GM23338 (cell line): ENCODE data around the gene RIPK4. TPM values are rescaled to one million over a fixed set of nuclear protein-coding genes. Genes with fewer than 3 reads are reported as not detected.

Source experiments
- CREB1 ChIP-seq: fragments of 250-450 bp; sonication (Bioruptor Pico); IDR thresholded peaks from 2 replicates; pipeline ENCODE4 v1.5.0; 2020; ENCODE audit warnings: low read depth, mild to moderate bottlenecking, moderate library complexity
- EZH2phosphoT487 ChIP-seq: fragments of 200-600 bp; sonication (generic); IDR thresholded peaks from one replicate; pipeline ENCODE4 v1.8.1; 2018; ENCODE audit warnings: antibody characterized with exemption; ENCODE audit not compliant: unreplicated experiment
- POLR2AphosphoS5 ChIP-seq: IDR thresholded peaks from 2 replicates; pipeline ENCODE4 v1.6.1; 2016; ENCODE audit warnings: antibody characterized with exemption, low read depth
- ZNF331 ChIP-seq: fragments of 250-450 bp; sonication (Bioruptor Pico); IDR thresholded peaks from 2 replicates; pipeline ENCODE4 v1.5.0; 2020; ENCODE audit warnings: low read depth, mild to moderate bottlenecking, moderate library complexity
- polyA plus RNA-seq: library from polyadenylated mRNA; unstranded; fragments of >200 nt; fragmentation: Nextera tagmentation; extraction: Ambion mirVana; gene quantifications from 2 replicates; pipeline ENCODE4 v1.2.1, GENCODE V29; 2016
- total RNA-seq: library from RNA; depleted of rRNA; stranded (reverse); fragments of >200 nt; shearing (Covaris generic); gene quantifications from 2 replicates; pipeline ENCODE4 v1.2.3, GENCODE V29; 2014
- TF ChIP-seq, protein P1 (sequence below): fragments of 250-450 bp; sonication (Bioruptor Pico); IDR thresholded peaks from 2 replicates; pipeline ENCODE4 v1.5.0; 2020; ENCODE audit warnings: mild to moderate bottlenecking, moderate library complexity
- TF ChIP-seq, protein P2 (sequence below): IDR thresholded peaks from 2 replicates; pipeline ENCODE4 v1.6.1; 2016; ENCODE audit warnings: antibody characterized with exemption
- TF ChIP-seq, protein P3 (sequence below): IDR thresholded peaks from one replicate; pipeline ENCODE4 v1.6.1; 2018; ENCODE audit warnings: antibody characterized with exemption; ENCODE audit not compliant: unreplicated experiment

Gene RIPK4
- total and polyA plus RNA-seq, 2 experiments from 2014 or later, result 2.5 to 9.9 TPM

DNA sequence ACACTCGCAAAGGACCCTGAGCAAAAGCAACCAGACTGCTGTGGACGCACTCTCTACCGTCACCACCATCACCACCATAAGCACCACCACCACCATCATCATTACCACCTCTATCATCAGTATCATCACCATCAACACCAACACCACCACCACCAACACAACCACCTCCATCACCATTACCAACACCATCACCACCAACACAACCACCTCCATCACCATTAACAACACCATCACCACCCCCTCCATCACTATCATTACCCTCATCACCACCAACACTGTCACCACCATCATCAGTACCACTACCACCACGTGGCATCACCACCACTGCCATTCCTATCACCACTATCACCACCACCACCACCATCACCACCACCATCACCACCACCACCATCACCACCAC is 38.8 kb upstream of the RIPK4 start (continued):
- TF ChIP-seq, protein P1, sequence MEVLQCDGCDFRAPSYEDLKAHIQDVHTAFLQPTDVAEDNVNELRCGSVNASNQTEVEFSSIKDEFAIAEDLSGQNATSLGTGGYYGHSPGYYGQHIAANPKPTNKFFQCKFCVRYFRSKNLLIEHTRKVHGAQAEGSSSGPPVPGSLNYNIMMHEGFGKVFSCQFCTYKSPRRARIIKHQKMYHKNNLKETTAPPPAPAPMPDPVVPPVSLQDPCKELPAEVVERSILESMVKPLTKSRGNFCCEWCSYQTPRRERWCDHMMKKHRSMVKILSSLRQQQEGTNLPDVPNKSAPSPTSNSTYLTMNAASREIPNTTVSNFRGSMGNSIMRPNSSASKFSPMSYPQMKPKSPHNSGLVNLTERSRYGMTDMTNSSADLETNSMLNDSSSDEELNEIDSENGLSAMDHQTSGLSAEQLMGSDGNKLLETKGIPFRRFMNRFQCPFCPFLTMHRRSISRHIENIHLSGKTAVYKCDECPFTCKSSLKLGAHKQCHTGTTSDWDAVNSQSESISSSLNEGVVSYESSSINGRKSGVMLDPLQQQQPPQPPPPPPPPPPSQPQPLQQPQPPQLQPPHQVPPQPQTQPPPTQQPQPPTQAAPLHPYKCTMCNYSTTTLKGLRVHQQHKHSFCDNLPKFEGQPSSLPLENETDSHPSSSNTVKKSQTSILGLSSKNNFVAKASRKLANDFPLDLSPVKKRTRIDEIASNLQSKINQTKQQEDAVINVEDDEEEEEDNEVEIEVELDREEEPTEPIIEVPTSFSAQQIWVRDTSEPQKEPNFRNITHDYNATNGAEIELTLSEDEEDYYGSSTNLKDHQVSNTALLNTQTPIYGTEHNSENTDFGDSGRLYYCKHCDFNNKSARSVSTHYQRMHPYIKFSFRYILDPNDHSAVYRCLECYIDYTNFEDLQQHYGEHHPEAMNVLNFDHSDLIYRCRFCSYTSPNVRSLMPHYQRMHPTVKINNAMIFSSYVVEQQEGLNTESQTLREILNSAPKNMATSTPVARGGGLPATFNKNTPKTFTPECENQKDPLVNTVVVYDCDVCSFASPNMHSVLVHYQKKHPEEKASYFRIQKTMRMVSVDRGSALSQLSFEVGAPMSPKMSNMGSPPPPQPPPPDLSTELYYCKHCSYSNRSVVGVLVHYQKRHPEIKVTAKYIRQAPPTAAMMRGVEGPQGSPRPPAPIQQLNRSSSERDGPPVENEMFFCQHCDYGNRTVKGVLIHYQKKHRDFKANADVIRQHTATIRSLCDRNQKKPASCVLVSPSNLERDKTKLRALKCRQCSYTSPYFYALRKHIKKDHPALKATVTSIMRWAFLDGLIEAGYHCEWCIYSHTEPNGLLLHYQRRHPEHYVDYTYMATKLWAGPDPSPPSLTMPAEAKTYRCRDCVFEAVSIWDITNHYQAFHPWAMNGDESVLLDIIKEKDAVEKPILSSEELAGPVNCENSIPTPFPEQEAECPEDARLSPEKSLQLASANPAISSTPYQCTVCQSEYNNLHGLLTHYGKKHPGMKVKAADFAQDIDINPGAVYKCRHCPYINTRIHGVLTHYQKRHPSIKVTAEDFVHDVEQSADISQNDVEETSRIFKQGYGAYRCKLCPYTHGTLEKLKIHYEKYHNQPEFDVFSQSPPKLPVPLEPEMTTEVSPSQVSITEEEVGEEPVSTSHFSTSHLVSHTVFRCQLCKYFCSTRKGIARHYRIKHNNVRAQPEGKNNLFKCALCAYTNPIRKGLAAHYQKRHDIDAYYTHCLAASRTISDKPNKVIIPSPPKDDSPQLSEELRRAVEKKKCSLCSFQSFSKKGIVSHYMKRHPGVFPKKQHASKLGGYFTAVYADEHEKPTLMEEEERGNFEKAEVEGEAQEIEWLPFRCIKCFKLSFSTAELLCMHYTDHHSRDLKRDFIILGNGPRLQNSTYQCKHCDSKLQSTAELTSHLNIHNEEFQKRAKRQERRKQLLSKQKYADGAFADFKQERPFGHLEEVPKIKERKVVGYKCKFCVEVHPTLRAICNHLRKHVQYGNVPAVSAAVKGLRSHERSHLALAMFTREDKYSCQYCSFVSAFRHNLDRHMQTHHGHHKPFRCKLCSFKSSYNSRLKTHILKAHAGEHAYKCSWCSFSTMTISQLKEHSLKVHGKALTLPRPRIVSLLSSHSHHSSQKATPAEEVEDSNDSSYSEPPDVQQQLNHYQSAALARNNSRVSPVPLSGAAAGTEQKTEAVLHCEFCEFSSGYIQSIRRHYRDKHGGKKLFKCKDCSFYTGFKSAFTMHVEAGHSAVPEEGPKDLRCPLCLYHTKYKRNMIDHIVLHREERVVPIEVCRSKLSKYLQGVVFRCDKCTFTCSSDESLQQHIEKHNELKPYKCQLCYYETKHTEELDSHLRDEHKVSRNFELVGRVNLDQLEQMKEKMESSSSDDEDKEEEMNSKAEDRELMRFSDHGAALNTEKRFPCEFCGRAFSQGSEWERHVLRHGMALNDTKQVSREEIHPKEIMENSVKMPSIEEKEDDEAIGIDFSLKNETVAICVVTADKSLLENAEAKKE, result no peak
- TF ChIP-seq, protein P2, sequence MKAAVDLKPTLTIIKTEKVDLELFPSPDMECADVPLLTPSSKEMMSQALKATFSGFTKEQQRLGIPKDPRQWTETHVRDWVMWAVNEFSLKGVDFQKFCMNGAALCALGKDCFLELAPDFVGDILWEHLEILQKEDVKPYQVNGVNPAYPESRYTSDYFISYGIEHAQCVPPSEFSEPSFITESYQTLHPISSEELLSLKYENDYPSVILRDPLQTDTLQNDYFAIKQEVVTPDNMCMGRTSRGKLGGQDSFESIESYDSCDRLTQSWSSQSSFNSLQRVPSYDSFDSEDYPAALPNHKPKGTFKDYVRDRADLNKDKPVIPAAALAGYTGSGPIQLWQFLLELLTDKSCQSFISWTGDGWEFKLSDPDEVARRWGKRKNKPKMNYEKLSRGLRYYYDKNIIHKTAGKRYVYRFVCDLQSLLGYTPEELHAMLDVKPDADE, result no peak
- TF ChIP-seq, protein P3, sequence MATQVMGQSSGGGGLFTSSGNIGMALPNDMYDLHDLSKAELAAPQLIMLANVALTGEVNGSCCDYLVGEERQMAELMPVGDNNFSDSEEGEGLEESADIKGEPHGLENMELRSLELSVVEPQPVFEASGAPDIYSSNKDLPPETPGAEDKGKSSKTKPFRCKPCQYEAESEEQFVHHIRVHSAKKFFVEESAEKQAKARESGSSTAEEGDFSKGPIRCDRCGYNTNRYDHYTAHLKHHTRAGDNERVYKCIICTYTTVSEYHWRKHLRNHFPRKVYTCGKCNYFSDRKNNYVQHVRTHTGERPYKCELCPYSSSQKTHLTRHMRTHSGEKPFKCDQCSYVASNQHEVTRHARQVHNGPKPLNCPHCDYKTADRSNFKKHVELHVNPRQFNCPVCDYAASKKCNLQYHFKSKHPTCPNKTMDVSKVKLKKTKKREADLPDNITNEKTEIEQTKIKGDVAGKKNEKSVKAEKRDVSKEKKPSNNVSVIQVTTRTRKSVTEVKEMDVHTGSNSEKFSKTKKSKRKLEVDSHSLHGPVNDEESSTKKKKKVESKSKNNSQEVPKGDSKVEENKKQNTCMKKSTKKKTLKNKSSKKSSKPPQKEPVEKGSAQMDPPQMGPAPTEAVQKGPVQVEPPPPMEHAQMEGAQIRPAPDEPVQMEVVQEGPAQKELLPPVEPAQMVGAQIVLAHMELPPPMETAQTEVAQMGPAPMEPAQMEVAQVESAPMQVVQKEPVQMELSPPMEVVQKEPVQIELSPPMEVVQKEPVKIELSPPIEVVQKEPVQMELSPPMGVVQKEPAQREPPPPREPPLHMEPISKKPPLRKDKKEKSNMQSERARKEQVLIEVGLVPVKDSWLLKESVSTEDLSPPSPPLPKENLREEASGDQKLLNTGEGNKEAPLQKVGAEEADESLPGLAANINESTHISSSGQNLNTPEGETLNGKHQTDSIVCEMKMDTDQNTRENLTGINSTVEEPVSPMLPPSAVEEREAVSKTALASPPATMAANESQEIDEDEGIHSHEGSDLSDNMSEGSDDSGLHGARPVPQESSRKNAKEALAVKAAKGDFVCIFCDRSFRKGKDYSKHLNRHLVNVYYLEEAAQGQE, result no peak
- TF ChIP-seq EZH2phosphoT487 (no peak), POLR2AphosphoS5 (no peak), ZNF331 (no peak), CREB1 (CRISPR knock-in tag) (no peak)
